Caco-2 (cell line): ENCODE results near the gene SEMG2. TPM values are rescaled to one million over a fixed set of nuclear protein-coding genes. Genes with fewer than 3 reads are reported as not detected.

Experiments used
- BruUV-seq: library from RNA; stranded (reverse); fragments of 400-500 nt; replicated peaks from 2 replicates; lab custom pipeline; 2021; lab: Mats Ljungman, UMichigan
- CTCF ChIA-PET: fragments of 300-600 bp; sonication (Branson Sonifier 250); formaldehyde crosslinking; loops from one replicate; lab custom pipeline; 2022; ENCODE audit warnings: antibody characterized with exemption; lab: Charles Lee
- POLR2A ChIA-PET: fragments of 300-600 bp; sonication (Branson Sonifier 250); formaldehyde crosslinking; loops from one replicate; lab custom pipeline; 2022; ENCODE audit warnings: antibody characterized with exemption; lab: Charles Lee
- DNase-seq, 2 experiments: peaks; one replicate each; pipeline versions ENCODE4 v3.0.0 to v3.0.0-alpha.2; 2020 to 2022
- H3K27me3 ChIP-seq: replicated peaks from 2 replicates; pipeline ENCODE4 v1.6.0; 2011; ENCODE audit warnings: low read length; ENCODE audit not compliant: control insufficient read depth, insufficient read depth
- H3K36me3 ChIP-seq: 2 replicates; pipeline ENCODE4 v1.5.1; 2011; ENCODE audit warnings: low read length; ENCODE audit not compliant: control insufficient read depth, insufficient read depth
- H3K4me1 ChIP-seq: fragments of 250-450 bp; sonication (Bioruptor Pico); 2 replicates; pipeline ENCODE4 v1.5.1; 2020; ENCODE audit warnings: mild to moderate bottlenecking
- H3K4me3 ChIP-seq: 2 replicates; pipeline ENCODE4 v1.5.1; 2011; ENCODE audit warnings: low read depth, mild to moderate bottlenecking, control low read depth, low read length
- H3K9me3 ChIP-seq: fragments of 250-450 bp; sonication (Bioruptor Pico); 2 replicates; pipeline ENCODE4 v1.5.1; 2020; ENCODE audit warnings: mild to moderate bottlenecking, moderate library complexity
- H3K27ac Mint-ChIP-seq: one replicate; pipeline ENCODE4 v1.8.0; 2022; ENCODE audit warnings: mixed read lengths; ENCODE audit not compliant: unreplicated experiment
- H3K27me3 Mint-ChIP-seq: one replicate; pipeline ENCODE4 v1.8.0; 2022; ENCODE audit warnings: mixed read lengths; ENCODE audit not compliant: insufficient read depth, unreplicated experiment
- H3K36me3 Mint-ChIP-seq: one replicate; pipeline ENCODE4 v1.8.0; 2022; ENCODE audit warnings: mild to moderate bottlenecking, mixed read lengths; ENCODE audit not compliant: insufficient read depth, unreplicated experiment
- H3K4me1 Mint-ChIP-seq: one replicate; pipeline ENCODE4 v1.8.0; 2022; ENCODE audit warnings: low read depth, mixed read lengths; ENCODE audit not compliant: unreplicated experiment
- H3K4me3 Mint-ChIP-seq: one replicate; pipeline ENCODE4 v1.8.0; 2022; ENCODE audit warnings: mild to moderate bottlenecking, moderate library complexity, mixed read lengths; ENCODE audit not compliant: unreplicated experiment
- H3K9me3 Mint-ChIP-seq: one replicate; pipeline ENCODE4 v1.8.0; 2022; ENCODE audit warnings: mixed read lengths; ENCODE audit not compliant: unreplicated experiment
- CTCF ChIP-seq, 2 experiments: fragments of 200-600 bp in 1 of 2; IDR thresholded peaks; 1 replicate in 1 of 2; 2 replicates in 1 of 2; pipeline versions ENCODE4 v1.5.1 to v1.8.0; 2011 to 2022; ENCODE audit warnings: antibody characterized with exemption in 1 of 2, control low read depth in 1 of 2, inconsistent platforms in 1 of 2, low read depth in 1 of 2, low read length in 1 of 2, mild to moderate bottlenecking in 1 of 2, moderate library complexity in 1 of 2; ENCODE audit not compliant: insufficient read depth in 1 of 2, severe bottlenecking in 1 of 2, unreplicated experiment in 1 of 2
- intact Hi-C: fragments of 100-400 bp; cut with micrococcal nuclease; formaldehyde crosslinking; loops from one replicate; pipeline ENCODE4 v1.10.0; 2022; ENCODE audit not compliant: unreplicated experiment
- total RNA-seq: library from RNA; stranded (reverse); gene quantifications from 2 replicates; pipeline ENCODE4 v1.2.3, GENCODE V29; 2022

SEMG2 gene
- total RNA-seq, 1 experiment from 2014 or later, result not detected

- no peak for DNase-seq
- Histone ChIP-seq H3K9me3 (no peaks in the 10 kb centered on the region), H3K4me1 (no peaks in the 10 kb centered on the region), H3K4me3 (no peak overlapping the region), H3K27me3 (no peaks in the 10 kb centered on the region), H3K36me3 (no peaks in the 10 kb centered on the region)
- peaks cover 30% of the 10 kb centered on the region for H3K27me3 Mint-ChIP-seq
- H3K4me1 Mint-ChIP-seq, result no peaks in the 10 kb centered on the region
- TF ChIP-seq CTCF (IDR thresholded peaks at IDR 0.05; ENCODE audit: insufficient read depth in 1 of 2, low read depth in 1 of 2, low read length in 1 of 2, severe bottlenecking in 1 of 2, unreplicated experiment in 1 of 2), result no peak
- intact Hi-C loops, result no loop called here
- no peak overlapping the region for H3K27ac Mint-ChIP-seq
- H3K36me3 Mint-ChIP-seq, result no peaks in the 10 kb centered on the region
- POLR2A ChIA-PET, result no interaction called here
- H3K9me3 Mint-ChIP-seq, result no peaks in the 10 kb centered on the region
- CTCF ChIA-PET, result no interaction called here
- no peak overlapping the region for H3K4me3 Mint-ChIP-seq
- no TSS peak for BruUV-seq
These were observed 8.3 kb upstream of the SEMG2 start for GRCh38 chr20:45212836-45213235.

- DNase-seq, result no peak
- CTCF ChIA-PET, result no interaction called here
- no peak overlapping the region for H3K4me3 Mint-ChIP-seq
- intact Hi-C loops, result no loop called here
- POLR2A ChIA-PET, result no interaction called here
- no peaks in the 10 kb centered on the region for H3K9me3 Mint-ChIP-seq
- H3K4me1 Mint-ChIP-seq, result no peaks in the 10 kb centered on the region
- no peak overlapping the region for H3K27ac Mint-ChIP-seq
- Histone ChIP-seq H3K36me3 (no peaks in the 10 kb centered on the region), H3K27me3 (no peaks in the 10 kb centered on the region; the same call in 1 of the 2 replicates), H3K9me3 (no peaks in the 10 kb centered on the region), H3K4me1 (0 out of 2 replicates have a peak, but pooled peaks cover 6% of the 10 kb centered on the region), H3K4me3 (no peak overlapping the region)
- H3K27me3 Mint-ChIP-seq, result peaks cover 36% of the 10 kb centered on the region
- no TSS peak for BruUV-seq
- no peaks in the 10 kb centered on the region for H3K36me3 Mint-ChIP-seq
- no peak for TF ChIP-seq CTCF (IDR thresholded peaks at IDR 0.05; ENCODE audit: insufficient read depth in 1 of 2, low read depth in 1 of 2, low read length in 1 of 2, severe bottlenecking in 1 of 2, unreplicated experiment in 1 of 2)
These were observed 3.0 kb upstream of the SEMG2 start for GRCh38 chr20:45218124-45218523.

- POLR2A ChIA-PET, result no interaction called here
- no peak overlapping the region for H3K4me3 ChIP-seq
- 0 out of 2 replicates have a peak, but pooled peaks cover 6% of the 10 kb centered on the region for H3K4me1 ChIP-seq
- no peak for TF ChIP-seq CTCF (IDR thresholded peaks at IDR 0.05; ENCODE audit: insufficient read depth in 1 of 2, low read depth in 1 of 2, low read length in 1 of 2, severe bottlenecking in 1 of 2, unreplicated experiment in 1 of 2)
- DNase-seq, result no peak
- no peaks in the 10 kb centered on the region; the same call in 1 of the 2 replicates for H3K27me3 ChIP-seq
- no peaks in the 10 kb centered on the region for H3K9me3 Mint-ChIP-seq
- peaks cover 35% of the 10 kb centered on the region for H3K27me3 Mint-ChIP-seq
- intact Hi-C loops, result no loop called here
- H3K36me3 ChIP-seq, result no peaks in the 10 kb centered on the region
- BruUV-seq, result no TSS peak
- no peak overlapping the region for H3K27ac Mint-ChIP-seq
- no peaks in the 10 kb centered on the region for H3K36me3 Mint-ChIP-seq
- no peak overlapping the region for H3K4me3 Mint-ChIP-seq
- H3K9me3 ChIP-seq, result no peaks in the 10 kb centered on the region
- CTCF ChIA-PET, result interaction anchor here (0.6 kb wide), 1 partner anchor 11 kb away, joined by 4 read pairs; no protein-coding TSS in a partner anchor
- no peaks in the 10 kb centered on the region for H3K4me1 Mint-ChIP-seq
These were observed 2.5 kb upstream of the SEMG2 start for GRCh38 chr20:45218636-45219035.
